ENCODE results near the gene CLTC. TPM values are rescaled to one million over a fixed set of nuclear protein-coding genes. Genes with fewer than 3 reads are reported as not detected.

Gene CLTC
- polyA plus RNA-seq, 1 donor: 183 TPM

- no CpG with 5 or more reads among the region's 1 CpG for WGBS (ENCODE audit: insufficient coverage, low lambda C conversion rate)
- H3K4me3 ChIP-seq (ENCODE audit: low read length): no peak overlapping the region
- H3K9me3 ChIP-seq (ENCODE audit: control insufficient read depth, low read depth, low read length): no peaks in the 10 kb centered on the region
- H3K4me1 ChIP-seq (ENCODE audit: control insufficient read depth, insufficient read depth, low read length): peaks cover 4% of the 10 kb centered on the region
- peak overlapping the region; percentile 97 for H3K27ac ChIP-seq (ENCODE audit: low read length)
- H3K36me3 ChIP-seq (ENCODE audit: control insufficient read depth, insufficient read depth, low read length): no peaks in the 10 kb centered on the region
- DNase-seq: peak in 1 of 2 donors; percentile 62
- no peaks in the 10 kb centered on the region for H3K27me3 ChIP-seq (ENCODE audit: control insufficient read depth, insufficient read depth, low read length)
These were observed 2.5 kb upstream of the CLTC start for GRCh38 chr17:59617156-59617732.

DNA sequence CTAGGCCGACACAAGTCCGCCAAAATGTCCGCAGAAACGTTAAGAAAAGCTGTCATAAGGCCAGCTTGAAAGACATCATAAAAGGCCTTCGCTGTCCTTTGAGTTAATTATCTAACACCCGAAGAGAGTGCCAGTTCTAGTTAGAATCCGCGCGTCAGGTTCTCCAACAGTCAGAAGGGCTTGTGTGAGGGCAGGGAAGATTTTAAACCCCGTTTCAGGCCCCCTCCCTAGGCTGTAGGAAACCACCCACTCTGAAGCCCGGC, 729 bp upstream of the CLTC start:
- H3K27me3 ChIP-seq (ENCODE audit: control insufficient read depth, insufficient read depth, low read length): no peaks in the 10 kb centered on the region
- H3K27ac ChIP-seq (ENCODE audit: low read length): peak overlapping the region; percentile 97
- no CpG with 5 or more reads among the region's 11 CpGs for WGBS (ENCODE audit: insufficient coverage, low lambda C conversion rate)
- DNase-seq: no peak
- no peaks in the 10 kb centered on the region for H3K36me3 ChIP-seq (ENCODE audit: control insufficient read depth, insufficient read depth, low read length)
- H3K4me1 ChIP-seq (ENCODE audit: control insufficient read depth, insufficient read depth, low read length): peaks cover 8% of the 10 kb centered on the region
- H3K9me3 ChIP-seq (ENCODE audit: control insufficient read depth, low read depth, low read length): no peaks in the 10 kb centered on the region
- peak overlapping the region; percentile 95 for H3K4me3 ChIP-seq (ENCODE audit: low read length)

DNA sequence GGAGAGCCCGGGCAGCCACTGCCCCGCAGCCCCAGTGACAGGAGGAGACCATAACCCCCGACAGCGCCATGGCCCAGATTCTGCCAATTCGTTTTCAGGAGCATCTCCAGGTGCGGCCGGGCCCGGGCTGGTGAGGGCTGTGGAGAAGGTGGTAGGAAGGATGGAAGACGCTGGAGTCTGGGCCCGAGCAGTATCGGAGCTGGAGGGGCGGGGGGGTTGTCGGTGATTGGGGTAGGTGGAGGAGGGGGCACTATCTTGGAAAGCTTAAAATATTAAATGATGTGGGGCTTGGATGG, 317 bp downstream of the CLTC start:
- Histone ChIP-seq H3K4me3 (ENCODE audit: low read length) (peak overlapping the region; percentile 95), H3K9me3 (ENCODE audit: control insufficient read depth, low read depth, low read length) (no peaks in the 10 kb centered on the region), H3K27ac (ENCODE audit: low read length) (peak overlapping the region; percentile 97), H3K4me1 (ENCODE audit: control insufficient read depth, insufficient read depth, low read length) (peaks cover 11% of the 10 kb centered on the region), H3K27me3 (ENCODE audit: control insufficient read depth, insufficient read depth, low read length) (no peaks in the 10 kb centered on the region), H3K36me3 (ENCODE audit: control insufficient read depth, insufficient read depth, low read length) (no peaks in the 10 kb centered on the region)
- no CpG with 5 or more reads among the region's 13 CpGs for WGBS (ENCODE audit: insufficient coverage, low lambda C conversion rate)
- DNase-seq: no peak

DNA sequence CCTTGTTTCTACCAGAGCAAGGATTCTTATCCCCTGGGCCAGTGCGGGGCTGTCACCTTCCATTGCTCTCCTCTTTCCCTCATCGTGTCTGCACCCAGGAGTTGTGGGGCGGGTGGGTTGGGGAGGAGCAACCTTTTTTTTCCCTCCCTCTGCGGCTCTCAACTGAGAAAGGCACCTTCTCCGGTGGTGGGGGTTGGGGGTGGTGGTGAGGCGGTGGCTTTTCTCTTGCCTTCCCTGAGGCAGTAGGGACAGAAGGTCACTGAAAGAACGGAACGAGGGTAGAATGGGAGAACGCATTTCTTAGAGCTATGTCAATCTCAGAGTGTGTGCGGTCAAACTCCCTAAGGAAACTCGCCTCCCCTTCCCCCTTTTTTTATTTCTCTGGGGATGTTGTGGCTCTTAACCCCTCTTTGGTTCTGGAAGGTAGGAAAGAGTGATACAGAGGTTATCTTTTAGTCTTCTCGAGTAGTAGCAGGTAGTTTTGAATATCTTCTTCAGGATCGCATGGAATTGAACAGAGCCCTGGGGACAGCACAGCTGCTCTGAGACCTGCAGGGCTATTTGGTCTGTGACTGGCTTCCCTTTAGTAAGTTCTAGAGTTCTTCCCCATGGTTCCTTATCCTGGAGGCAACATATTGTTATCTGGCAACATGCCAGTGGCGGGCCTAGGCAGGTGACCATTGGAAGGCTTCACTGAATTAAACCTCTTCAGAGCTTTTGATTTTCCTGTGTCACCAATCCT, 994 bp downstream of the CLTC start:
- H3K27ac ChIP-seq (ENCODE audit: low read length): peak overlapping the region; percentile 97
- H3K4me3 ChIP-seq (ENCODE audit: low read length): peak overlapping the region; percentile 95
- 0% methylated on average over 2 of the region's 14 CpGs for WGBS (ENCODE audit: insufficient coverage, low lambda C conversion rate)
- no peaks in the 10 kb centered on the region for H3K27me3 ChIP-seq (ENCODE audit: control insufficient read depth, insufficient read depth, low read length)
- H3K9me3 ChIP-seq (ENCODE audit: control insufficient read depth, low read depth, low read length): no peaks in the 10 kb centered on the region
- no peaks in the 10 kb centered on the region for H3K36me3 ChIP-seq (ENCODE audit: control insufficient read depth, insufficient read depth, low read length)
- peaks cover 11% of the 10 kb centered on the region for H3K4me1 ChIP-seq (ENCODE audit: control insufficient read depth, insufficient read depth, low read length)
- peak; percentile 22 to 60 for DNase-seq

GRCh38 chr17:59621771-59622170, 2.1 kb downstream of the CLTC start:
- Histone ChIP-seq H3K27ac (ENCODE audit: low read length) (no peak overlapping the region), H3K36me3 (ENCODE audit: control insufficient read depth, insufficient read depth, low read length) (no peaks in the 10 kb centered on the region), H3K4me1 (ENCODE audit: control insufficient read depth, insufficient read depth, low read length) (peaks cover 8% of the 10 kb centered on the region), H3K9me3 (ENCODE audit: control insufficient read depth, low read depth, low read length) (no peaks in the 10 kb centered on the region), H3K27me3 (ENCODE audit: control insufficient read depth, insufficient read depth, low read length) (no peaks in the 10 kb centered on the region), H3K4me3 (ENCODE audit: low read length) (peak overlapping the region; percentile 95)
- DNase-seq: no peak
- no CpG with 5 or more reads among the region's 4 CpGs for WGBS (ENCODE audit: insufficient coverage, low lambda C conversion rate)

- Histone ChIP-seq H3K4me1 (ENCODE audit: control insufficient read depth, insufficient read depth, low read length) (peaks cover 11% of the 10 kb centered on the region), H3K9me3 (ENCODE audit: control insufficient read depth, low read depth, low read length) (no peaks in the 10 kb centered on the region), H3K27me3 (ENCODE audit: control insufficient read depth, insufficient read depth, low read length) (no peaks in the 10 kb centered on the region), H3K27ac (ENCODE audit: low read length) (no peak overlapping the region), H3K36me3 (ENCODE audit: control insufficient read depth, insufficient read depth, low read length) (no peaks in the 10 kb centered on the region), H3K4me3 (ENCODE audit: low read length) (peak overlapping the region; percentile 7)
- 83% methylated on average over 1 of the region's 2 CpGs for WGBS (ENCODE audit: insufficient coverage, low lambda C conversion rate)
- DNase-seq: no peak
These were observed 3.5 kb downstream of the CLTC start for GRCh38 chr17:59623151-59623550.

DNA sequence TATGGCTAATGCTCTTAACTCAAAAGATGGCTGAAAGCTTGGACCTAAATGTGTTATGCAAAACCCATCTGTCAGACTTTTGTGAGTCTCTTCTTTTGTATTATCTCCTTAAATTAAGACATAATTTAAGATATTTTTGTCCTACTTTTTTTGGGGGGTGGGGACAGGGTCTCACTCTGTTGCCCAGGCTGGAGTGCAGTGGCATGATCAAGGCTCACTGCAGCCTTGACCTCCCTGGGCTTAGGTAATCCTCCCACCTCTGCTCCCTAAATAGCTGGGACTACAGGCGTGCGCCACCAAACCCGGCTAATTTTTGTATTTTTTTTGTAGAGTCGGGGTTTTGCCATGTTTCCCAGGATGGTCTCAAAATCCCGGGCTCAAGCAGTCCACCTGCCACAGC, 7.1 kb downstream of the CLTC start:
- peaks cover 3% of the 10 kb centered on the region for H3K36me3 ChIP-seq (ENCODE audit: control insufficient read depth, insufficient read depth, low read length)
- no peak overlapping the region for H3K4me3 ChIP-seq (ENCODE audit: low read length)
- no peak overlapping the region for H3K27ac ChIP-seq (ENCODE audit: low read length)
- H3K9me3 ChIP-seq (ENCODE audit: control insufficient read depth, low read depth, low read length): no peaks in the 10 kb centered on the region
- DNase-seq: no peak
- H3K4me1 ChIP-seq (ENCODE audit: control insufficient read depth, insufficient read depth, low read length): peaks cover 11% of the 10 kb centered on the region
- no CpG with 5 or more reads among the region's 5 CpGs for WGBS (ENCODE audit: insufficient coverage, low lambda C conversion rate)
- no peaks in the 10 kb centered on the region for H3K27me3 ChIP-seq (ENCODE audit: control insufficient read depth, insufficient read depth, low read length)

DNA sequence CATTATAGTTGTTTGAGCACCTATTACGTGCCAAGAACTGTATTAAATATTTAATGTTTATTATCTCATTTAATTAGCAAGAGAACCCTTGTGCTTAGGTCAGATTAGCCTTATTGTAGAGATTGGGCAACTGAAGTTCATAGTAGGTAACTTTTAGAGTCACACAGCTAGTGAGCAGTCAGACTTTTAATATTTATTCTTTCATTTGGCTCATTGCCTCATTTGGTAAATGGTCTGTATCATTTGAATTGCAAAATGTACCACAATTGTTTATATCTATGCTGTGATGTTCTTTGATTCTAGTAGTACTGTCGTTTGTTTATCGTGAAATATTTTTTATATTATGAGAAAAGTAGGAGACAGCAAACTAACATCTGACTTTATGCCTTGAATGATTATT, 7.6 kb downstream of the CLTC start:
- H3K4me1 ChIP-seq (ENCODE audit: control insufficient read depth, insufficient read depth, low read length): peaks cover 11% of the 10 kb centered on the region
- no peaks in the 10 kb centered on the region for H3K27me3 ChIP-seq (ENCODE audit: control insufficient read depth, insufficient read depth, low read length)
- no peak overlapping the region for H3K4me3 ChIP-seq (ENCODE audit: low read length)
- H3K27ac ChIP-seq (ENCODE audit: low read length): no peak overlapping the region
- no peak for DNase-seq
- WGBS (ENCODE audit: insufficient coverage, low lambda C conversion rate): 88% methylated on average over 2 of the region's 3 CpGs
- H3K9me3 ChIP-seq (ENCODE audit: control insufficient read depth, low read depth, low read length): no peaks in the 10 kb centered on the region
- peaks cover 3% of the 10 kb centered on the region for H3K36me3 ChIP-seq (ENCODE audit: control insufficient read depth, insufficient read depth, low read length)

DNA sequence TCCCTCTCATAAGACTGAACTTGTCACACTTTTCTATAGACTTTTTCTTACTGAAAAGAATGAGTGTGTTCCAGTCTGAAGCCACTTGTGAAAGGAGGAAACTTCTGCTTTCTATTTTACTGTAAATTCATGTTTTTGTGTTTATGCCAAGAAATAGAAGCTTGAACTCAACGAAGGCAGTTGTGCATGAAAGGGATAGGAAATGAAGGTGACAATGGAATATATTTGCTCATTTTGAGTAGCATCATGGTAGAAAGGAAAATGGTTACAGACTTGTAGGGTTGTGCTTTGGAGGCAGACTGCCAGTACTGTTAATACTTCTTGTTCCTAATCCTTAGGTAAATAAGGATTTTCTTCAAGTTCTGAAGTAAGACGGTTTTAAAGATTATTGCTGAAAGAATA, 8.1 kb downstream of the CLTC start:
- WGBS (ENCODE audit: insufficient coverage, low lambda C conversion rate): no CpG with 5 or more reads among the region's 2 CpGs
- Histone ChIP-seq H3K4me1 (ENCODE audit: control insufficient read depth, insufficient read depth, low read length) (peaks cover 11% of the 10 kb centered on the region), H3K36me3 (ENCODE audit: control insufficient read depth, insufficient read depth, low read length) (peaks cover 3% of the 10 kb centered on the region), H3K9me3 (ENCODE audit: control insufficient read depth, low read depth, low read length) (no peaks in the 10 kb centered on the region), H3K4me3 (ENCODE audit: low read length) (no peak overlapping the region), H3K27me3 (ENCODE audit: control insufficient read depth, insufficient read depth, low read length) (no peaks in the 10 kb centered on the region), H3K27ac (ENCODE audit: low read length) (no peak overlapping the region)
- no peak for DNase-seq

- no peak overlapping the region for H3K27ac ChIP-seq (ENCODE audit: low read length)
These were observed 9.5 kb downstream of the CLTC start for GRCh38 chr17:59629174-59629573.

DNA sequence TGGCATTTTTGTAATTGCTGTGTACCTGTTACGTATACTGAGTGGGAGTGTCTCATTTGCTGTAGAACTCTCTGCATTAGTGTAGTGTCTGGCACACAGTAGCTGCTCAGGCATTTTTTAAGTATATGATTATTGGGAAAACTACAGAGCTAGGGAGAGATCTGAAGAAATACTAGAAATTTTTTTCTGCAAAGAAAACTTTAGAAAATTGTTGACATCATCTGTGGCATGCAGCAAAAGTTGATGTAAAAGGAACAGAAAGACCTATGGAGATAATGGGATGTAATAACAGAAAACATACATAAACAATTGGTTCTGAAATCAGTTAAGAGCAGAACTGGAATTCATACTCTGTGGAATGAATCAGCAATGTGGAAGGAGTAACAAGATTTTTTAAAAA, 11.6 kb downstream of the CLTC start:
- Histone ChIP-seq H3K36me3 (ENCODE audit: control insufficient read depth, insufficient read depth, low read length) (peaks cover 3% of the 10 kb centered on the region), H3K4me3 (ENCODE audit: low read length) (no peak overlapping the region), H3K9me3 (ENCODE audit: control insufficient read depth, low read depth, low read length) (no peaks in the 10 kb centered on the region), H3K27ac (ENCODE audit: low read length) (no peak overlapping the region), H3K4me1 (ENCODE audit: control insufficient read depth, insufficient read depth, low read length) (peaks cover 18% of the 10 kb centered on the region), H3K27me3 (ENCODE audit: control insufficient read depth, insufficient read depth, low read length) (no peaks in the 10 kb centered on the region)
- no CpG with 5 or more reads among the region's 1 CpG for WGBS (ENCODE audit: insufficient coverage, low lambda C conversion rate)
- no peak for DNase-seq

More at GRCh38 chr17:59629174-59629573, 9.5 kb downstream of the CLTC start:
- peaks cover 8% of the 10 kb centered on the region for H3K4me1 ChIP-seq (ENCODE audit: control insufficient read depth, insufficient read depth, low read length)
- H3K4me3 ChIP-seq (ENCODE audit: low read length): no peak overlapping the region
- no peaks in the 10 kb centered on the region for H3K9me3 ChIP-seq (ENCODE audit: control insufficient read depth, low read depth, low read length)
- DNase-seq: no peak
- H3K36me3 ChIP-seq (ENCODE audit: control insufficient read depth, insufficient read depth, low read length): peaks cover 3% of the 10 kb centered on the region
- no peaks in the 10 kb centered on the region for H3K27me3 ChIP-seq (ENCODE audit: control insufficient read depth, insufficient read depth, low read length)
- WGBS (ENCODE audit: insufficient coverage, low lambda C conversion rate): 50% methylated on average over 1 of the region's 3 CpGs

All from large intestine (tissue), 3 donors.